Stimulated activated CD8-positive, alpha-beta memory T cell treated with anti-CD3 and anti-CD28 coated beads, Interleukin-7, amount 100 ng/mL, for 4 hours (primary cell): ENCODE measurements around the gene LXN.
A peak's percentile ranks its signal among the peaks of the same experiment; 100 is the strongest.
"Not testable (repeated sequence)": the region's sequence is repeated elsewhere in the genome, so short reads cannot be mapped to it uniquely, and the experiment has no call there.

Experiments used
- DNase-seq, 2 donors: peaks; one replicate each; pipeline ENCODE4 v3.0.0-alpha.2; 2020; ENCODE audit warnings: low read depth in 2 of 2

The LXN gene, protein sequence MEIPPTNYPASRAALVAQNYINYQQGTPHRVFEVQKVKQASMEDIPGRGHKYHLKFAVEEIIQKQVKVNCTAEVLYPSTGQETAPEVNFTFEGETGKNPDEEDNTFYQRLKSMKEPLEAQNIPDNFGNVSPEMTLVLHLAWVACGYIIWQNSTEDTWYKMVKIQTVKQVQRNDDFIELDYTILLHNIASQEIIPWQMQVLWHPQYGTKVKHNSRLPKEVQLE

DNA sequence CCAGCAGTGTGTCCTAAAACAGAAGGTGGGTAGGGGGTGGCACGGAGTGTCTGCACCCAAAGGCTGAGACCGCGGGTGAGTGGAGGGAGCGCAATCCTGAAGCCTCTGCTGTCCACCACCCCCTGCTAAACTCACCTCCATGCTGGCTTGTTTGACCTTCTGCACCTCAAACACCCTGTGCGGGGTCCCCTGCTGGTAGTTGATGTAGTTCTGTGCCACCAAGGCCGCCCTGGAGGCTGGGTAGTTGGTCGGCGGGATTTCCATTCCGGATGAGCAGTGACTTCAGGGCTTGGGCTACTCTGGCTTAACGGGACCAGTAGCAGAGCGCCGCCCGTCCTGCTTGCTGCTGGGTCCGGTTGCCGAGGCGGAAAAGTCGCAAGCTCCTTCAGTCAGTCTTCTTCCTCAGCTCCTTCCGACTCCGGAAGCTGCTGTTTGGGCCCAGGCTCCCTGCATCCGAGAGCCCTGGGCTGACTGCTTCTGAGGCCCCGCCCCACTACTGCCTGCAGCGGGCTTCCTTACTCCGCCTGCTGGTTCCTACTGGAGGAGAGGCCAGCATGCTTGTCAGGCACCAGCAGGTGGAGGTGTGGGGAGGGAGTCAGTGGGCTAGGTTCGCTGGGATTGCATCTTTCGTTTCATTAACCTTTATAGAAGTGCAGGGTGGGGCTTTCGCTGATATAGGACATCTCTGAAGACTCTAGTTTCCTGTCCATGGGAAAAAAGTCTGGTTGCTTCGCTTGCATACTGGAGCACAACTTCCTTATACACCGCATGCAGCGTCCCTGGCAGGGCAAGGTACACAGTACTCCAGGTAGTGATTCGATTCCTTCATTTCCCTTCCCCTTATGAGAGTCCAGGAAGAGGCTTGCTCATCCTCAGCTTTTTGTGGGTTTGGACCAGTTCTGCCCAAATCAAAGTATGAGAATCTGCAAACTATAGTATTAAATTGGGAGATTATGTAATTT lies at the start of gene LXN:
Gene LXN (minus strand): TSS at position 434 of the 962 bp plus-strand sequence. CDS start 170 bp downstream, at position 264.
- peak; percentile 39 to 60 for DNase-seq

- DNase-seq = no peak
Observed at GRCh38 chr3:158722108-158722507, 49.7 kb upstream of the LXN start.

GRCh38 chr3:158718490-158719170 lies 46.2 kb upstream of the LXN start:
- DNase-seq = no peak

- DNase-seq = no peak
Observed at GRCh38 chr3:158717576-158717975, 45.1 kb upstream of the LXN start.

DNA sequence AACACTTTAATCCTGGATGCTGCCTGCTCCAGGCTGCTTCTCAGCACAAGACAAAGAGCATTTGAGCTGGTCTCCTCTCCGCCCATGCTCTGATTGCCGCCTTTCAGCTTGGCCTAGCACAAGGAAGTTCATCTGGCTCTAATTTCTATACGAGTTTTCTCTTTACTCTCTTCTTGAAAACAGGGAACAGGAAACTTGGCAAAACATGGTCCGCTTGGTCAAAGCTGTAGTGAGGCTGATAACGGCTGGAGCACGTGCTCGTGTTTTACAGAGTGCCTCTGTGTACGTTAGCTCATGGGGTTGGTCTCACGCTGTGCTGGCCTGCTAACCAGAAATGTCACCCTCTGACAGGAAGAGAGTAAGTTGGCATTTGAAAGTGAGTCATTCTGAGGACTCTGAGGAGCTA lies 40.6 kb upstream of the LXN start:
- no peak for DNase-seq

GRCh38 chr3:158712443-158712842 lies 40.0 kb upstream of the LXN start:
- no peak for DNase-seq

GRCh38 chr3:158711886-158712285 lies 39.4 kb upstream of the LXN start:
- no peak for DNase-seq

- DNase-seq = no peak
Observed at GRCh38 chr3:158710601-158711000, 38.2 kb upstream of the LXN start.

- DNase-seq = no peak
Observed at GRCh38 chr3:158709666-158710083, 37.2 kb upstream of the LXN start.

DNA sequence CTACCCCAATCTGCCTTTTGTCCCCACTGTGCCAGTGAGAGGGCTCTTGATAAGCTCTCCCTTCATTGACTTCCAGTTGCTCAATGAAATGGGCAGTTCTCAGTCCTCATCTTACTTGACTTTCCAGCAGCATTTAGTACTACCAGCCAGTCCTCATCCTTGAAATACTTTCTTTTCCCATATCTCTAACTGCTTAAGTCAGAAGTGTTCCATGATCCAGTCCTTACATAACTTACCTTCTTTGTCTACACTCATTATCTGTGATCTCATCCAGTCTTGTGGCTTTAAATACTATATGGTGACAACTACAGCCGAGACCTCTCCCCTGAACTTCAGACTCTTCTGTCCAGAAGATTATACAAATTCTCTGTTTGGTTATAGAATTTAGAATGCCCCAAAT lies 31.1 kb upstream of the LXN start:
- DNase-seq = no peak

DNA sequence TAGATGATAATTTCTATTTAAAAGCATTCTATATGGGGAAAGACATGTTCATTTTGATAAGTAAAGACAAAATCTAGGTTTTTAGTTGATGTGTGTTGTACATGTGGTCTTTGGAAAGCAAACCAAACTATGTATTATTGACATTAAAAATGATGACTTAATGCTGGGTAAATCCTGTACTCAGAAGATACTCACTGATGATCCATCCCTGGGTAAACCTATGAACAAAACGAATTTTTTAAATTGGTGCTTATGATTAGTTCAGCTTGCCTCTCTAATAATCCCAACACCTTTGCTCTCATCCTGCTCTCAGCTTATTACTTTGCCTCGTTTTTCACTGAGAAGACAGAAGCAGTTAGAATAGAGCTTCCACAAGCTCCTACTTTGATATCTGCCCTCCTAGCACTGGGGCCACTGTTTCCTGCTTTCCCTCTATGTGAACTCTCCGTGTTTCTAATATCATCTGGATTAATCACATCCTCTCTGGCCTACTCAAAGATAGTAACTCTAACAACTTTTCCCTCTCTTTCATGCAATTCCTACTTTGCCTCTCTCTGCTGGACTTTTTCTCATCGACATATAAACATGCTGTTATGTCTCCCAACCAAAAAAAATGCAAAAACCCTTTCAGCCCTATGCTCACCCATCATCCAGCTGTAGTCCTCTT lies 30.5 kb upstream of the LXN start:
- no peak for DNase-seq

DNA sequence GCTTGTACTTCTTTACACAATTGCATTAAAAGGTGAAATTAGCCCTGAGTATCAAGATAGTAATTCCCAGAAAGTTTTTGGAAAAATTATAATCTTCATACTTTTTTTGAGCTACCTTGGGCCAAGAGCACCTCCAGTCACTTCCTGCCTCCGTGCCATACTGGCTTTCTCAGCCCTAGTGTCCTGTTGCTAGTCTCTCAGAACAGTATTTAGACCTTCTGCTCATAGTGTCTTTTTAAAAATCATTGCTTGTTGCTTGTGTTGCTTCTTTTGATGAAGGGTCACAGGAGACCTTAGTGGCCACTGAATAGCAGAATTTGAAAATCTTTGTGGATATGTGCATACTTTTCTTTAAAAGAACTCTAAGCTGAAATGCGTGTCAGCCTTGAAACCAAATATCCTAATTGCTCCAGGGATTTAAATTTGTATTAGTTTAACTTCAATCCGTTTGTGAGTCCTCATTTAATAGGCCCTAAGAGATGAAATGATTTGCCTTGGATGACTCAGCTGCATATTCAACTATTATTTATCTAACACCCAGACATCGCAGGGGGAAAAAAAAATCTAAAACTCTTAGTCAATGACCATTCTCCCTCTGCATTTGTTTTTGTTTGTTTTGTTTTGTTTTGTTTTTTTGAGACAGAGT lies 29.1 kb upstream of the LXN start:
- DNase-seq = no peak

GRCh38 chr3:158700559-158700958 lies 28.1 kb upstream of the LXN start:
- DNase-seq = no peak

DNA sequence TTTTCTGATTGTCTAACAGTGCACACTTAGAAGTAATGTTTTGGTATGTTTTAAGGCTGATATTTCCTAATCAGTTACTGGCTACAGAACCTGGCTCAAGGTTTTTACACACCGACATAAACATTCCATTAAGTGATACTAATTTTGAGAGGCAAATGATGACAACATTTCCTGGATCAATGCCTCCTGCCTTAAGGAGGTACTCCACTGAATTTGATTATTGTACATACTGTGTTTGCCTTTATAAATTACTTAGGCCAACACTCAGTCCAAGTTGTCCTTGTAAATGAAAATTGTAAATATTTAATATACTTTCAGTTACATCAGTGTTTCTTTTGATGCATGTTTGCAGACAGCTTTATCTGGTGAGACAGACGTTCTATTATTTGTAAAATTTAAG lies 24.2 kb upstream of the LXN start:
- no peak for DNase-seq

GRCh38 chr3:158693866-158694456 lies 21.5 kb upstream of the LXN start:
- not testable (repeated sequence) for DNase-seq

- no peak for DNase-seq
Observed at GRCh38 chr3:158685159-158685558, 12.7 kb upstream of the LXN start.

GRCh38 chr3:158683230-158683962 lies 10.9 kb upstream of the LXN start:
- DNase-seq = no peak

- DNase-seq = no peak
Observed at GRCh38 chr3:158680861-158681260, 8.4 kb upstream of the LXN start.

DNA sequence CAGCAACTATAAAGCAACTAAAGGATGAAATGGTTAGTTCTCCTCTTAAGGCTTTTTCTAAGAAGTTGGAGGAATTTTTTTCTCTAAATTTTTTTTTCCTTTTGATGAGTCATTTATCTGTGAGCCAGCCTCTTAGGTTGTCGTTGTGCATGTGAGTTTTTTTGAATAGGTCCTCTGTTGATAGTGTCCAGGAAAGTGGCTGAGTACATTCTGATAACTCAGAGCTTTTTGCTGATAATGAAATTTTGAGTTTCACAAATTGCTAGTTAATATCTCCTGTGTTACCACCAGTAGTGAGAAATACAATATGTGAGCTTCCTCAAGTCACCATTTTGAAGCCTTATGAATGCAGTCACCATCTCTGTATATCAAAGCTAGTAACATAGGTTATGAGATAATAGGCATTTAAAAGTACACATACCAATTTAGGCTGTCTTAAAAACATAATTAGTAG lies 7.1 kb upstream of the LXN start:
- no peak for DNase-seq

GRCh38 chr3:158678687-158679086 lies 6.2 kb upstream of the LXN start:
- no peak for DNase-seq
